ENCODE measurements around the gene DAGLA. TPM values are rescaled to one million over a fixed set of nuclear protein-coding genes. Genes with fewer than 3 reads are reported as not detected.

DAGLA gene
- total RNA-seq, 1 donor, result 3.6 TPM

DNA sequence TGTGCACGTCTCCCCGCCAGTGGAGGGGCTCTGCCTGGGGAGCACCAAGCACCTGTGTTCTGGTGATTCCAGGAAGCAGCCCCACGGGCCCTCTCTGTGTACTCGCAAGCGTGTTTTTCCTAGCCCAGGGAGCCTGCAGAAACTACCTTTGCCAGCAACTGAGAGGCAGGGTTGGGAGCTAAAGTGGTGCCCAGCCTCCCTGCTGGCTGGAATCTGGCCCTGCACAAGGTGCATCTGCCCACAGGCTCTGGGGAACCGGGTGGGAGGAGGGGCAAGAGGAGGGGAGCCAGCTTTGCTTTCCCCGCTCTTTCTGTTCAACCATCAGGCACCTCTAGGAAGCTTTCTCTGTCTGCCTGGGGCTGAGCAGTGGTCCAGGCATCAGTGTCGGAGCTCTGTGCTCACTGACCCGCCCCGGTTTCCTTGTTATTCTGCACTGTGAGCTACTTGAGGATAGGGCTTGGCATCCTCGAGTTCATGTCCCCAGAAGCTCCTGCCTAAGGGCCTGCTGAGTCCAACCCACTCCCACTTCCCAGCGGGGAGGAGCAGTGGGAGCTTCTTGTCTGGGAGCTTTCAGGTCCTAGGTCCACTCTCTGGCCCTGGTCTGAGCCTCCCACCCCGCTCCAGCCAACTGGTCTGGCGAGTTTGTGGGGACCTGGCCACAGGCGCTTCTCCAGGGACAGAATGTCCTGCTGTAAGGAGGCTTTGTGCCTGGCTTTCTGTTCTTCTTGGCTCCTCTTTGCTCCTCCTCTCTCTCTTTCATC lies 14.9 kb downstream of the DAGLA start:
- Histone ChIP-seq H3K4me2 (ENCODE audit: insufficient read depth, low read length) (peak overlapping the region; percentile 74), H4K20me1 (ENCODE audit: insufficient read depth, low read length) (peaks cover 46% of the 10 kb centered on the region), H3K27ac (ENCODE audit: low read depth, low read length) (peak overlapping the region; percentile 74), H3K4me3 (ENCODE audit: insufficient read depth, low read length) (peak overlapping the region; percentile 58), H2AFZ (ENCODE audit: low read length) (peak overlapping the region; percentile 62), H3K27me3 (ENCODE audit: insufficient read depth, low read length) (no peaks in the 10 kb centered on the region), H3K36me3 (ENCODE audit: insufficient read depth, low read length) (no peaks in the 10 kb centered on the region), H3K9me3 (ENCODE audit: low read depth, low read length) (no peaks in the 10 kb centered on the region), H3K4me1 (ENCODE audit: insufficient read depth, low read length) (peaks cover 22% of the 10 kb centered on the region), H3K79me2 (ENCODE audit: insufficient read depth, low read length) (peaks cover 32% of the 10 kb centered on the region)
- peak; percentile 84 for DNase-seq (ENCODE audit: insufficient read length, low spot score, missing footprints)
- TF ChIP-seq, protein P1, sequence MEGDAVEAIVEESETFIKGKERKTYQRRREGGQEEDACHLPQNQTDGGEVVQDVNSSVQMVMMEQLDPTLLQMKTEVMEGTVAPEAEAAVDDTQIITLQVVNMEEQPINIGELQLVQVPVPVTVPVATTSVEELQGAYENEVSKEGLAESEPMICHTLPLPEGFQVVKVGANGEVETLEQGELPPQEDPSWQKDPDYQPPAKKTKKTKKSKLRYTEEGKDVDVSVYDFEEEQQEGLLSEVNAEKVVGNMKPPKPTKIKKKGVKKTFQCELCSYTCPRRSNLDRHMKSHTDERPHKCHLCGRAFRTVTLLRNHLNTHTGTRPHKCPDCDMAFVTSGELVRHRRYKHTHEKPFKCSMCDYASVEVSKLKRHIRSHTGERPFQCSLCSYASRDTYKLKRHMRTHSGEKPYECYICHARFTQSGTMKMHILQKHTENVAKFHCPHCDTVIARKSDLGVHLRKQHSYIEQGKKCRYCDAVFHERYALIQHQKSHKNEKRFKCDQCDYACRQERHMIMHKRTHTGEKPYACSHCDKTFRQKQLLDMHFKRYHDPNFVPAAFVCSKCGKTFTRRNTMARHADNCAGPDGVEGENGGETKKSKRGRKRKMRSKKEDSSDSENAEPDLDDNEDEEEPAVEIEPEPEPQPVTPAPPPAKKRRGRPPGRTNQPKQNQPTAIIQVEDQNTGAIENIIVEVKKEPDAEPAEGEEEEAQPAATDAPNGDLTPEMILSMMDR (IDR thresholded peaks at IDR 0.05; ENCODE audit: extremely low read depth, low read depth, low read length), result no peak

DNA sequence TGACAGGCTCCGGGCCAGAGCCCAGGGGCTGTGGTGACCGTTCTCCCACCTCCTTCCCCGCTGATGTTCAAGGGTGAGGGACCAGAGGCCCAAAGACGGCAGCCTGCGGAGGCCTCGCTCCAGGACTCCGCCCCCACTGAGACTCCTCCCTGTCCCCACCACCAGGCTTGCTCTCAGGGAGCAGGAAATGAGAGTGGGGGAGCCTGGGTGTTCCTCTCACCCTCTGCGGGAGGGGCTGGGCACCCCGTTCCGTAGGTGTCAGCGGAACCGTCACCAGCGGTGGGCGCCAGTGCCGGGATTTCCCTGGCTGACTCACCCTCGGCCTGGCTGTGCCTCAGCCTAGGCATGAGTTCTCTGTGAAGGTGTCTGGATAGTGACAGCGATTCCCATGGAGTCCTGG lies 15.7 kb downstream of the DAGLA start:
- Histone ChIP-seq H3K36me3 (ENCODE audit: insufficient read depth, low read length) (no peaks in the 10 kb centered on the region), H3K79me2 (ENCODE audit: insufficient read depth, low read length) (peaks cover 29% of the 10 kb centered on the region), H2AFZ (ENCODE audit: low read length) (peak overlapping the region; percentile 62), H3K4me3 (ENCODE audit: insufficient read depth, low read length) (peak overlapping the region; percentile 58), H3K27me3 (ENCODE audit: insufficient read depth, low read length) (no peaks in the 10 kb centered on the region), H4K20me1 (ENCODE audit: insufficient read depth, low read length) (peaks cover 54% of the 10 kb centered on the region), H3K9me3 (ENCODE audit: low read depth, low read length) (no peaks in the 10 kb centered on the region), H3K27ac (ENCODE audit: low read depth, low read length) (peak overlapping the region; percentile 74), H3K4me1 (ENCODE audit: insufficient read depth, low read length) (peaks cover 27% of the 10 kb centered on the region), H3K4me2 (ENCODE audit: insufficient read depth, low read length) (peak overlapping the region; percentile 74)
- TF ChIP-seq, protein P1 (IDR thresholded peaks at IDR 0.05; ENCODE audit: extremely low read depth, low read depth, low read length), result peak; percentile 11
- DNase-seq (ENCODE audit: insufficient read length, low spot score, missing footprints), result peak; percentile 98

DNA sequence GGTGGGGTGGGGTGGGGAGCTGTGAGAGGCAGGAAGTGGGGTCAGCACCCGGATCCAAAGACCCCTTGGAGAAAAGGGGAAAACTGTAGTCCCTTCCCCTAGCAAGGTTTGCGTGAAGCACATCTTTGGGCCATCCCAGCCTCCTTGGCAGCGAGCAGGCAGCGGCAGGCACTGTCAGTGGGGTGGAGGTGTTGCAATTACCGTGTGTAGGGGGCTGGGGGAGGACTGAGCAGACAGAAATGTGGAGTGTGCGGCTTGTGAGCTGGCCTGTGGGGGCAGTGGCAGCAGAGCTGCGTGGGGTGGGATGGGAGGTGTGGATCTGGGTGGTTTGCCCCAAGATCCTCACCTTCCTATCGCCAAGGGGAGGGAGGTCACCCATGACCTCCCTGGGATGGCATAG lies 16.4 kb downstream of the DAGLA start:
- TF ChIP-seq, protein P1 (IDR thresholded peaks at IDR 0.05; ENCODE audit: extremely low read depth, low read depth, low read length), result no peak
- Histone ChIP-seq H3K9me3 (ENCODE audit: low read depth, low read length) (no peaks in the 10 kb centered on the region), H4K20me1 (ENCODE audit: insufficient read depth, low read length) (peaks cover 57% of the 10 kb centered on the region), H3K79me2 (ENCODE audit: insufficient read depth, low read length) (peaks cover 29% of the 10 kb centered on the region), H3K4me1 (ENCODE audit: insufficient read depth, low read length) (peaks cover 27% of the 10 kb centered on the region), H3K27me3 (ENCODE audit: insufficient read depth, low read length) (no peaks in the 10 kb centered on the region), H3K27ac (ENCODE audit: low read depth, low read length) (no peak overlapping the region), H3K36me3 (ENCODE audit: insufficient read depth, low read length) (no peaks in the 10 kb centered on the region), H3K4me3 (ENCODE audit: insufficient read depth, low read length) (no peak overlapping the region), H3K4me2 (ENCODE audit: insufficient read depth, low read length) (no peak overlapping the region), H2AFZ (ENCODE audit: low read length) (no peak overlapping the region)
- peak; percentile 68 for DNase-seq (ENCODE audit: insufficient read length, low spot score, missing footprints)

DNA sequence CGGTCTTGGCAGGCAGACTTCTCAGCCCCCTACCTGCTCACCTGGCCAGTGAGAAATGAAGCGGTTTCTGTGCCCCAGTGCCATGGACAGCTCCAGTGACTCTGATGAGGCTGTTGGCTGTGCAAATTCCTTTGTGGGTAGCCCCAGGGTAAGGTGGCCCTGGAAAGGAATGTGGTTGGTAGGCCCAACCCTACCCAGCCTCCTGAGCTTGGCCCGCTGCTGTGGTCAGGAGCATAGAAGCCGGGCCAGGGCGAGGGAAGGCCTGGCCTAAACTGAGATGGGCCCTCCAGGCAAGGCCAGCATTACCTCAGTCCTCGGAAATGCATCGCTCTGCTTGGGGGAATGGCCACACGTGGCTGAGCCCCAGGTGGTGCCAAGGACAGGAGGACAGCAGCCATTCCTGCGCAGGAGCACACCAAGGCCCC lies 16.9 kb downstream of the DAGLA start:
- H3K4me2 ChIP-seq (ENCODE audit: insufficient read depth, low read length), result no peak overlapping the region
- H3K4me3 ChIP-seq (ENCODE audit: insufficient read depth, low read length), result no peak overlapping the region
- peak; percentile 9 for DNase-seq (ENCODE audit: insufficient read length, low spot score, missing footprints)
- no peak overlapping the region for H3K27ac ChIP-seq (ENCODE audit: low read depth, low read length)
- TF ChIP-seq, protein P1 (IDR thresholded peaks at IDR 0.05; ENCODE audit: extremely low read depth, low read depth, low read length), result no peak
- H4K20me1 ChIP-seq (ENCODE audit: insufficient read depth, low read length), result peaks cover 57% of the 10 kb centered on the region
- H3K4me1 ChIP-seq (ENCODE audit: insufficient read depth, low read length), result peaks cover 27% of the 10 kb centered on the region
- H3K9me3 ChIP-seq (ENCODE audit: low read depth, low read length), result no peaks in the 10 kb centered on the region
- no peaks in the 10 kb centered on the region for H3K27me3 ChIP-seq (ENCODE audit: insufficient read depth, low read length)
- H3K79me2 ChIP-seq (ENCODE audit: insufficient read depth, low read length), result peaks cover 26% of the 10 kb centered on the region
- H2AFZ ChIP-seq (ENCODE audit: low read length), result no peak overlapping the region
- no peaks in the 10 kb centered on the region for H3K36me3 ChIP-seq (ENCODE audit: insufficient read depth, low read length)

Data from osteoblast (primary cell).